H9 (cell line): Measurements from ENCODE around the gene MOBP. TPM values are rescaled to one million over a fixed set of nuclear protein-coding genes. Genes with fewer than 3 reads are reported as not detected.

Experiments used
- DNase-seq: peaks from one replicate; pipeline ENCODE4 v3.0.0-alpha.2; 2017
- H2AFZ ChIP-seq: one replicate; pipeline ENCODE4 v1.6.1; 2013; ENCODE audit warnings: mild to moderate bottlenecking, low read length, control low read depth, moderate library complexity
- H2AK5ac ChIP-seq: 2 replicates; pipeline ENCODE4 v1.6.1; 2013; ENCODE audit warnings: low read length, control low read depth, mixed read lengths; ENCODE audit not compliant: insufficient read length
- H2BK120ac ChIP-seq: one replicate; pipeline ENCODE4 v1.6.1; 2013; ENCODE audit warnings: low read depth, mild to moderate bottlenecking, low read length, control low read depth, inconsistent platforms; ENCODE audit not compliant: poor library complexity, severe bottlenecking
- H2BK12ac ChIP-seq: 2 replicates; pipeline ENCODE4 v1.6.1; 2013; ENCODE audit warnings: low read length, control low read depth, mixed read lengths, low read depth; ENCODE audit not compliant: insufficient read length
- H2BK15ac ChIP-seq: 2 replicates; pipeline ENCODE4 v1.6.1; 2013; ENCODE audit warnings: low read depth, low read length, control low read depth
- H2BK20ac ChIP-seq: one replicate; pipeline ENCODE4 v1.6.1; 2013; ENCODE audit warnings: low read depth, mild to moderate bottlenecking, low read length, control low read depth, inconsistent platforms; ENCODE audit not compliant: poor library complexity, severe bottlenecking
- H2BK5ac ChIP-seq: 2 replicates; pipeline ENCODE4 v1.6.1; 2013; ENCODE audit warnings: low read length, control low read depth, mixed read lengths; ENCODE audit not compliant: insufficient read length
- H3K14ac ChIP-seq: 2 replicates; pipeline ENCODE4 v1.6.1; 2013; ENCODE audit warnings: low read length, control low read depth; ENCODE audit not compliant: insufficient read depth
- H3K18ac ChIP-seq: 2 replicates; pipeline ENCODE4 v1.6.1; 2013; ENCODE audit warnings: low read depth, mild to moderate bottlenecking, mixed read lengths, low read length, control low read depth; ENCODE audit not compliant: insufficient read length
- H3K23ac ChIP-seq: 2 replicates; pipeline ENCODE4 v1.6.1; 2013; ENCODE audit warnings: low read length, control low read depth, mixed read lengths, low read depth; ENCODE audit not compliant: insufficient read length
- H3K23me2 ChIP-seq: 2 replicates; pipeline ENCODE4 v1.6.1; 2013; ENCODE audit warnings: low read depth, mild to moderate bottlenecking, mixed read lengths, low read length, control low read depth; ENCODE audit not compliant: insufficient read length, poor library complexity, severe bottlenecking
- H3K27ac ChIP-seq: 2 replicates; pipeline ENCODE4 v1.5.1; 2013; ENCODE audit warnings: low read length, control low read depth, mixed read lengths, low read depth; ENCODE audit not compliant: insufficient read length
- H3K27me3 ChIP-seq: 2 replicates; pipeline ENCODE4 v1.6.1; 2013; ENCODE audit warnings: low read length, control low read depth, inconsistent platforms; ENCODE audit not compliant: insufficient read depth
- H3K4ac ChIP-seq: 2 replicates; pipeline ENCODE4 v1.6.1; 2013; ENCODE audit warnings: low read depth, mild to moderate bottlenecking, control low read depth, inconsistent platforms, low read length, moderate library complexity
- H3K4me1 ChIP-seq: 2 replicates; pipeline ENCODE4 v1.6.1; 2013; ENCODE audit warnings: low read length, control low read depth, inconsistent platforms; ENCODE audit not compliant: insufficient read depth
- H3K4me2 ChIP-seq: 2 replicates; pipeline ENCODE4 v1.6.1; 2013; ENCODE audit warnings: low read length, control low read depth, mixed read lengths; ENCODE audit not compliant: insufficient read length, insufficient read depth
- H3K56ac ChIP-seq: 2 replicates; pipeline ENCODE4 v1.6.1; 2013; ENCODE audit warnings: low read depth, mild to moderate bottlenecking, mixed read lengths, low read length, control low read depth; ENCODE audit not compliant: insufficient read length
- H3K79me1 ChIP-seq: 2 replicates; pipeline ENCODE4 v1.6.1; 2013; ENCODE audit warnings: low read depth, mild to moderate bottlenecking, moderate library complexity, low read length, control low read depth, inconsistent platforms; ENCODE audit not compliant: insufficient read depth, poor library complexity, severe bottlenecking
- H3K79me2 ChIP-seq: 2 replicates; pipeline ENCODE4 v1.6.1; 2013; ENCODE audit warnings: low read length, control low read depth, inconsistent platforms; ENCODE audit not compliant: insufficient read depth
- H3K9ac ChIP-seq: 2 replicates; pipeline ENCODE4 v1.6.1; 2013; ENCODE audit warnings: low read length, control low read depth, mixed read lengths; ENCODE audit not compliant: insufficient read length; ENCODE audit errors: extremely low read depth
- H3K9me3 ChIP-seq: one replicate; pipeline ENCODE4 v1.6.1; 2013; ENCODE audit warnings: low read depth, low read length, inconsistent platforms; ENCODE audit not compliant: control insufficient read depth
- H3T11ph ChIP-seq: one replicate; pipeline ENCODE4 v1.6.1; 2013; ENCODE audit warnings: mild to moderate bottlenecking, low read length, control low read depth, inconsistent platforms
- H4K20me1 ChIP-seq: one replicate; pipeline ENCODE4 v1.6.1; 2013; ENCODE audit not compliant: control insufficient read depth, insufficient read length, insufficient read depth
- H4K5ac ChIP-seq: 2 replicates; pipeline ENCODE4 v1.6.1; 2013; ENCODE audit warnings: low read depth, mild to moderate bottlenecking, mixed read lengths, low read length, control low read depth; ENCODE audit not compliant: insufficient read length
- H4K8ac ChIP-seq: replicated peaks from 2 replicates; pipeline ENCODE4 v1.6.1; 2013; ENCODE audit warnings: low read length, control low read depth, mixed read lengths, low read depth; ENCODE audit not compliant: insufficient read length
- H4K91ac ChIP-seq: 2 replicates; pipeline ENCODE4 v1.6.1; 2013; ENCODE audit warnings: low read depth, mild to moderate bottlenecking, moderate library complexity, mixed read lengths, low read length, control low read depth; ENCODE audit not compliant: insufficient read length
- H3K27ac Mint-ChIP-seq, 3 experiments: 2 replicates in 2 of 3; 3 replicates in 1 of 3; pipeline ENCODE4 v1.8.0; 2020 to 2021; ENCODE audit warnings: mixed read lengths in 3 of 3, mild to moderate bottlenecking in 1 of 3, moderate library complexity in 1 of 3
- H3K27me3 Mint-ChIP-seq: 2 replicates; pipeline ENCODE4 v1.8.0; 2021; ENCODE audit warnings: low read depth, mild to moderate bottlenecking, moderate library complexity, mixed read lengths
- H3K36me3 Mint-ChIP-seq, 3 experiments: 2 replicates in 2 of 3; 3 replicates in 1 of 3; pipeline ENCODE4 v1.8.0; 2020 to 2021; ENCODE audit warnings: low read depth in 3 of 3, mixed read lengths in 3 of 3; ENCODE audit not compliant: insufficient read depth in 1 of 3
- H3K4me1 Mint-ChIP-seq, 2 experiments: 2 replicates each; pipeline ENCODE4 v1.8.0; 2020; ENCODE audit warnings: mixed read lengths in 2 of 2
- H3K4me3 Mint-ChIP-seq, 2 experiments: 2 replicates in 1 of 2; 3 replicates in 1 of 2; pipeline ENCODE4 v1.8.0; 2020 to 2021; ENCODE audit warnings: mild to moderate bottlenecking in 2 of 2, mixed read lengths in 2 of 2, moderate library complexity in 1 of 2
- H3K9me3 Mint-ChIP-seq, 2 experiments: 2 replicates in 1 of 2; 3 replicates in 1 of 2; pipeline ENCODE4 v1.8.0; 2020; ENCODE audit warnings: mild to moderate bottlenecking in 2 of 2, mixed read lengths in 2 of 2, moderate library complexity in 1 of 2
- CTCF ChIP-seq: fragments of 200-600 bp; sonication (generic); conservative IDR thresholded peaks from 3 replicates; pipeline ENCODE4 v1.8.0; 2021; ENCODE audit warnings: antibody characterized with exemption, mild to moderate bottlenecking
- WGBS: extraction: QIAGEN DNeasy Blood & Tissue Kit; methylation state at CpG from one replicate; pipeline ENCODE4 v1.1.7; 2013; ENCODE audit warnings: missing lambda C conversion rate, low lambda C conversion rate, mixed read lengths; ENCODE audit not compliant: insufficient read length; ENCODE audit errors: extremely low coverage; 5-methylcytosine and 5-hydroxymethylcytosine counted together
- total RNA-seq: library from RNA; stranded (reverse); gene quantifications from 2 replicates; pipeline ENCODE4 v1.2.1, GENCODE V29; 2021

The MOBP gene
- total RNA-seq, 1 experiment from 2014 or later, result not detected

DNA sequence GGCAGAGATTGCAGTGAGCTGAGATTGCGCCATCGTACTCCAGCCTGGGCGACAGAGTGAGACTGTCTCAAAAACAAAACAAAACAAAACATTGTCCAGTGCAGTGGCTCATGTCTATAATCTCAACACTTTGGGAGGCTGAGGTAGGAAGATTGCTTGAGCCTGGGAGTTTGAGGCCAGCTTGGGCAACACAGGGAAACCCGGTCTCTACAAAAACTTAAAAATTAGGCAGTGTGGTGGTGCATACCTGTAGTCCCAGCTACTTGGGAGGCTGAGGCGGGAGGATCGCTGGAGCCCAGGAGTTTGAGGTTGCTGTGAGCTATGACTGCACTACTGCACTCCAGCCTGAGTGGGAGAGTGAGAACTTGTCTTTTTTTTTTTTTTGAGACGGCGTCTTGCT lies 27.2 kb upstream of the MOBP start:
- peaks cover 6 to 9% of the 10 kb centered on the region in 2 experiments; a peak in 2 of 4 replicates for H3K4me1 Mint-ChIP-seq
- H3K4me3 Mint-ChIP-seq, result no peak overlapping the region
- Histone ChIP-seq H2AK5ac (no peak overlapping the region), H3K79me1 (no peaks in the 10 kb centered on the region), H3K18ac (no peak overlapping the region), H3K27me3 (no peaks in the 10 kb centered on the region), H4K8ac (no peak overlapping the region), H4K20me1 (no peaks in the 10 kb centered on the region), H3K23me2 (no peaks in the 10 kb centered on the region), H3K9ac (no peak overlapping the region), H2BK5ac (no peak overlapping the region), H2AFZ (no peak overlapping the region), H3K4ac (no peak overlapping the region), H4K5ac (no peak overlapping the region), H3T11ph (no peak overlapping the region), H3K9me3 (no peaks in the 10 kb centered on the region), H3K56ac (no peak overlapping the region), H3K23ac (no peak overlapping the region), H2BK12ac (no peak overlapping the region), H3K79me2 (no peaks in the 10 kb centered on the region), H3K27ac (no peak overlapping the region), H4K91ac (no peak overlapping the region), H2BK15ac (no peak overlapping the region), H2BK20ac (no peak overlapping the region), H3K4me1 (no peaks in the 10 kb centered on the region), H3K4me2 (no peak overlapping the region), H3K14ac (no peak overlapping the region), H2BK120ac (no peak overlapping the region)
- no peak for TF ChIP-seq CTCF
- DNase-seq, result no peak
- WGBS, result no CpG with 5 or more reads among the region's 8 CpGs
- no peaks in the 10 kb centered on the region for H3K9me3 Mint-ChIP-seq
- H3K27me3 Mint-ChIP-seq, result no peaks in the 10 kb centered on the region; the same call in 1 of the 2 replicates
- H3K27ac Mint-ChIP-seq, result no peak overlapping the region
- H3K36me3 Mint-ChIP-seq, result no peaks in the 10 kb centered on the region
